GM12801 (cell line): ENCODE data around the gene DNMT3A.

Source experiments
- CTCF ChIP-seq: IDR thresholded peaks from one replicate; pipeline ENCODE4 v1.5.1; 2011; ENCODE audit warnings: control low read depth; ENCODE audit not compliant: insufficient read length; ENCODE audit errors: extremely low read depth

Gene DNMT3A

GRCh38 chr2:25336383-25336841 is 5.3 kb downstream of the DNMT3A start:
- no peak for TF ChIP-seq CTCF

GRCh38 chr2:25335971-25336370 is 5.8 kb downstream of the DNMT3A start:
- no peak for TF ChIP-seq CTCF

- TF ChIP-seq CTCF: no peak
Observed at GRCh38 chr2:25335204-25335603, 6.5 kb downstream of the DNMT3A start.

GRCh38 chr2:25334482-25334881 is 7.2 kb downstream of the DNMT3A start:
- no peak for TF ChIP-seq CTCF

- TF ChIP-seq CTCF: no peak
Observed at GRCh38 chr2:25333981-25334380, 7.7 kb downstream of the DNMT3A start.

GRCh38 chr2:25332571-25332970 is 9.2 kb downstream of the DNMT3A start:
- no peak for TF ChIP-seq CTCF

GRCh38 chr2:25331686-25332365 is 9.9 kb downstream of the DNMT3A start:
- no peak for TF ChIP-seq CTCF
